Sigmoid colon (tissue), 4 donors: ENCODE results near the gene MZF1.
A peak's percentile ranks its signal among the peaks of the same experiment; 100 is the strongest.

Experiments used
- CTCF ChIP-seq, 4 experiments: fragments of 450-650 bp in 3 of 4; fragments of 200-600 bp in 1 of 4; IDR thresholded peaks; one replicate each; pipeline ENCODE4 v1.5.1; 2016 to 2019; ENCODE audit warnings: antibody characterized with exemption in 4 of 4, mild to moderate bottlenecking in 3 of 4, moderate library complexity in 2 of 4
- EP300 ChIP-seq, 4 donors: sonication (generic); formaldehyde crosslinking; IDR thresholded peaks; one replicate each; pipeline ENCODE4 v1.6.1; 2017; ENCODE audit warnings: antibody characterized with exemption in 4 of 4
- POLR2A ChIP-seq, 2 donors: fragments of 450-650 bp; IDR thresholded peaks; one replicate each; pipeline ENCODE4 v1.6.1; 2016; ENCODE audit warnings: antibody characterized with exemption in 2 of 2, mild to moderate bottlenecking in 2 of 2, moderate library complexity in 2 of 2
- POLR2AphosphoS5 ChIP-seq, 4 donors: sonication (generic); formaldehyde crosslinking; IDR thresholded peaks; one replicate each; pipeline ENCODE4 v1.6.1; 2017; ENCODE audit warnings: antibody characterized with exemption in 4 of 4

- TF ChIP-seq POLR2A (IDR thresholded peaks at IDR 0.05) (no peak), CTCF (IDR thresholded peaks at IDR 0.05) (no peak), POLR2AphosphoS5 (IDR thresholded peaks at IDR 0.05) (peak in 1 of 4 donors; percentile 28), EP300 (IDR thresholded peaks at IDR 0.05) (no peak)
These were observed 576 bp upstream of the MZF1 start for GRCh38 chr19:58573658-58574164.
